Measurements from ENCODE around the gene PRDM10.

Gene PRDM10

GRCh38 chr11:129979046-129979605 lies 23.5 kb downstream of the PRDM10 start:
- no peaks in the 10 kb centered on the region for H3K9me3 ChIP-seq (ENCODE audit: insufficient read depth, low read length)
- H3K27ac ChIP-seq (ENCODE audit: low read length), result no peak overlapping the region
- no peak for TF ChIP-seq CTCF (IDR thresholded peaks at IDR 0.05; ENCODE audit: low read depth, low read length)
- TF ChIP-seq EZH2phosphoT487 (IDR thresholded peaks at IDR 0.05; ENCODE audit: low read depth), result no peak
- no peaks in the 10 kb centered on the region for H3K4me1 ChIP-seq (ENCODE audit: low read length)
- H3K27me3 ChIP-seq (ENCODE audit: low read depth, low read length), result no peaks in the 10 kb centered on the region
- no peak overlapping the region for H3K9ac ChIP-seq (ENCODE audit: low read length)
- H3K4me2 ChIP-seq (ENCODE audit: low read length), result no peak overlapping the region
- no peak overlapping the region for H3K4me3 ChIP-seq (ENCODE audit: low read length)
- H3K36me3 ChIP-seq (replicated peaks; ENCODE audit: low read depth, low read length), result no peaks in the 10 kb centered on the region
- no peak overlapping the region for H2AFZ ChIP-seq (ENCODE audit: low read depth, low read length)
- H3K79me2 ChIP-seq (ENCODE audit: low read length), result no peaks in the 10 kb centered on the region
- no peaks in the 10 kb centered on the region; the same call in 1 of the 2 replicates for H4K20me1 ChIP-seq (ENCODE audit: insufficient read depth, low read length)

- Histone ChIP-seq H3K4me3 (ENCODE audit: low read length) (no peak overlapping the region), H3K4me1 (ENCODE audit: low read length) (peaks cover under 1% of the 10 kb centered on the region), H3K9ac (ENCODE audit: low read length) (no peak overlapping the region), H3K79me2 (ENCODE audit: low read length) (no peaks in the 10 kb centered on the region), H3K4me2 (ENCODE audit: low read length) (no peak overlapping the region), H3K27ac (ENCODE audit: low read length) (no peak overlapping the region), H2AFZ (ENCODE audit: low read depth, low read length) (no peak overlapping the region), H3K27me3 (ENCODE audit: low read depth, low read length) (no peaks in the 10 kb centered on the region), H3K36me3 (replicated peaks; ENCODE audit: low read depth, low read length) (no peaks in the 10 kb centered on the region), H3K9me3 (ENCODE audit: insufficient read depth, low read length) (no peaks in the 10 kb centered on the region), H4K20me1 (ENCODE audit: insufficient read depth, low read length) (no peaks in the 10 kb centered on the region; the same call in 1 of the 2 replicates)
- no peak for TF ChIP-seq CTCF (IDR thresholded peaks at IDR 0.05; ENCODE audit: low read depth, low read length)
- no peak for TF ChIP-seq EZH2phosphoT487 (IDR thresholded peaks at IDR 0.05; ENCODE audit: low read depth)
These were observed 24.2 kb downstream of the PRDM10 start for GRCh38 chr11:129978447-129978846.

GRCh38 chr11:129976328-129976727 lies 26.3 kb downstream of the PRDM10 start:
- no peaks in the 10 kb centered on the region for H3K36me3 ChIP-seq (replicated peaks; ENCODE audit: low read depth, low read length)
- peaks cover 9% of the 10 kb centered on the region for H3K4me1 ChIP-seq (ENCODE audit: low read length)
- H3K9ac ChIP-seq (ENCODE audit: low read length), result no peak overlapping the region
- H3K27ac ChIP-seq (ENCODE audit: low read length), result no peak overlapping the region
- H3K4me3 ChIP-seq (ENCODE audit: low read length), result no peak overlapping the region
- H3K4me2 ChIP-seq (ENCODE audit: low read length), result no peak overlapping the region
- no peaks in the 10 kb centered on the region; the same call in 1 of the 2 replicates for H4K20me1 ChIP-seq (ENCODE audit: insufficient read depth, low read length)
- H3K79me2 ChIP-seq (ENCODE audit: low read length), result no peaks in the 10 kb centered on the region
- no peak overlapping the region for H2AFZ ChIP-seq (ENCODE audit: low read depth, low read length)
- TF ChIP-seq CTCF (IDR thresholded peaks at IDR 0.05; ENCODE audit: low read depth, low read length) (no peak), EZH2phosphoT487 (IDR thresholded peaks at IDR 0.05; ENCODE audit: low read depth) (no peak)
- H3K27me3 ChIP-seq (ENCODE audit: low read depth, low read length), result no peaks in the 10 kb centered on the region
- H3K9me3 ChIP-seq (ENCODE audit: insufficient read depth, low read length), result no peaks in the 10 kb centered on the region

GRCh38 chr11:129975543-129975942 lies 27.1 kb downstream of the PRDM10 start:
- Histone ChIP-seq H4K20me1 (ENCODE audit: insufficient read depth, low read length) (no peaks in the 10 kb centered on the region; the same call in 1 of the 2 replicates), H3K79me2 (ENCODE audit: low read length) (no peaks in the 10 kb centered on the region), H3K36me3 (replicated peaks; ENCODE audit: low read depth, low read length) (no peaks in the 10 kb centered on the region), H3K27me3 (ENCODE audit: low read depth, low read length) (no peaks in the 10 kb centered on the region), H3K4me2 (ENCODE audit: low read length) (no peak overlapping the region), H3K9me3 (ENCODE audit: insufficient read depth, low read length) (no peaks in the 10 kb centered on the region), H3K4me1 (ENCODE audit: low read length) (peaks cover 9% of the 10 kb centered on the region), H3K9ac (ENCODE audit: low read length) (no peak overlapping the region), H3K27ac (ENCODE audit: low read length) (no peak overlapping the region), H2AFZ (ENCODE audit: low read depth, low read length) (no peak overlapping the region), H3K4me3 (ENCODE audit: low read length) (no peak overlapping the region)
- TF ChIP-seq CTCF (IDR thresholded peaks at IDR 0.05; ENCODE audit: low read depth, low read length) (no peak), EZH2phosphoT487 (IDR thresholded peaks at IDR 0.05; ENCODE audit: low read depth) (no peak)
